Trophoblast cell (in vitro differentiated cells and primary cell): ENCODE results near the gene TMEM138.

ENCODE experiments used
- DNase-seq, 2 donors: peaks; one replicate each; pipeline ENCODE4 v3.0.0-alpha.2; 2016
- H2AFZ ChIP-seq: 2 replicates; pipeline ENCODE4 v1.6.1; 2013; ENCODE audit warnings: low read length, moderate library complexity, mild to moderate bottlenecking; ENCODE audit not compliant: insufficient read depth, poor library complexity
- H2AK5ac ChIP-seq: 2 replicates; pipeline ENCODE4 v1.6.1; 2013; ENCODE audit warnings: mild to moderate bottlenecking, low read length
- H2BK120ac ChIP-seq: 2 replicates; pipeline ENCODE4 v1.6.1; 2013; ENCODE audit warnings: low read length, mild to moderate bottlenecking, moderate library complexity; ENCODE audit not compliant: insufficient read depth, poor library complexity
- H2BK12ac ChIP-seq: 2 replicates; pipeline ENCODE4 v1.6.1; 2013; ENCODE audit warnings: mild to moderate bottlenecking, low read length, moderate library complexity
- H2BK5ac ChIP-seq: 2 replicates; pipeline ENCODE4 v1.6.1; 2013; ENCODE audit warnings: low read length, low read depth, moderate library complexity, mild to moderate bottlenecking; ENCODE audit not compliant: poor library complexity
- H3K14ac ChIP-seq: 2 replicates; pipeline ENCODE4 v1.6.1; 2013; ENCODE audit warnings: mild to moderate bottlenecking, low read length
- H3K18ac ChIP-seq: 2 replicates; pipeline ENCODE4 v1.6.1; 2013; ENCODE audit warnings: mild to moderate bottlenecking, low read length
- H3K23ac ChIP-seq: 2 replicates; pipeline ENCODE4 v1.6.1; 2013; ENCODE audit warnings: low read length
- H3K27ac ChIP-seq: 2 replicates; pipeline ENCODE4 v1.5.1; 2013; ENCODE audit warnings: low read depth, mild to moderate bottlenecking, inconsistent platforms, low read length, moderate library complexity
- H3K27me3 ChIP-seq: 2 replicates; pipeline ENCODE4 v1.6.1; 2013; ENCODE audit warnings: inconsistent platforms, mild to moderate bottlenecking, low read length, moderate library complexity; ENCODE audit not compliant: insufficient read depth
- H3K36me3 ChIP-seq, 2 experiments: 1 replicate in 1 of 2; 2 replicates in 1 of 2; pipeline ENCODE4 v1.6.1; 2013; ENCODE audit warnings: low read length in 2 of 2, mild to moderate bottlenecking in 2 of 2, moderate library complexity in 1 of 2; ENCODE audit not compliant: insufficient read depth in 2 of 2, control insufficient read depth in 1 of 2
- H3K4ac ChIP-seq: 2 replicates; pipeline ENCODE4 v1.6.1; 2013; ENCODE audit warnings: low read depth, mild to moderate bottlenecking, low read length, moderate library complexity
- H3K4me1 ChIP-seq, 2 experiments: 1 replicate in 1 of 2; 2 replicates in 1 of 2; pipeline ENCODE4 v1.6.1; 2013; ENCODE audit warnings: low read length in 2 of 2, mild to moderate bottlenecking in 2 of 2, moderate library complexity in 1 of 2; ENCODE audit not compliant: insufficient read depth in 2 of 2, control insufficient read depth in 1 of 2
- H3K4me2 ChIP-seq: 2 replicates; pipeline ENCODE4 v1.6.1; 2013; ENCODE audit warnings: inconsistent platforms, mild to moderate bottlenecking, low read length, moderate library complexity
- H3K4me3 ChIP-seq: 2 replicates; pipeline ENCODE4 v1.5.1; 2013; ENCODE audit warnings: mild to moderate bottlenecking, low read depth, low read length, inconsistent platforms
- H3K79me1 ChIP-seq: one replicate; pipeline ENCODE4 v1.6.1; 2013; ENCODE audit warnings: low read length
- H3K79me2 ChIP-seq: 2 replicates; pipeline ENCODE4 v1.6.1; 2013; ENCODE audit warnings: low read length, mild to moderate bottlenecking; ENCODE audit not compliant: control insufficient read depth, insufficient read depth, poor library complexity
- H3K9ac ChIP-seq: 2 replicates; pipeline ENCODE4 v1.6.1; 2013; ENCODE audit warnings: mild to moderate bottlenecking, low read length
- H3K9me3 ChIP-seq: 2 replicates; pipeline ENCODE4 v1.6.1; 2013; ENCODE audit warnings: low read depth, mild to moderate bottlenecking, control low read depth, inconsistent platforms, low read length; ENCODE audit not compliant: insufficient read depth
- H4K12ac ChIP-seq: 2 replicates; pipeline ENCODE4 v1.6.1; 2013; ENCODE audit warnings: low read depth, mild to moderate bottlenecking, low read length, moderate library complexity
- H4K8ac ChIP-seq: 2 replicates; pipeline ENCODE4 v1.6.1; 2013; ENCODE audit warnings: low read depth, mild to moderate bottlenecking, low read length, moderate library complexity
- H4K91ac ChIP-seq: one replicate; pipeline ENCODE4 v1.6.1; 2013; ENCODE audit warnings: low read depth, mild to moderate bottlenecking, low read length, moderate library complexity
- WGBS: extraction: QIAGEN DNeasy Blood & Tissue Kit; methylation state at CpG from one replicate; pipeline ENCODE4 v1.1.7; 2013; ENCODE audit warnings: missing lambda C conversion rate; ENCODE audit not compliant: insufficient read length, insufficient coverage; ENCODE audit errors: extremely low coverage; 5-methylcytosine and 5-hydroxymethylcytosine counted together

The TMEM138 gene

DNA sequence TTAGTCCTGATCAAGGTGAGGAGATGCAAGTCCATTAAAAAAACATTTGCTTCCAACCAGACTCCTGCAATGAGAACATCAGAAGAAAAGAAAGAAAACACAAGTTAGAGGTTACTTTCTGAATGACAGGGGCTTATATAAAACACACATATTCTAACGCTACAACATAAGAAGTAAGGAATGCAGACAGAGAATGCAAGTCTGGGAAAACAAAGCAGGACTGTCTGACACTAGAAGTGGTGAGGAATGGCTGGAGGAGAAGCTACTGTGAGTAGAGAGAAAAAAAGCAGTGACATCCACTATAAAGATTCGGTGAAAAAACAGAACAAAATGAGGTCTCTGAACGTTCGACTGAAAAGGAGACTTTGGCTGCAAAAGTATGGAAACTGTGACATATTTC lies 42.5 kb downstream of the TMEM138 start:
- no peaks in the 10 kb centered on the region for H3K79me2 ChIP-seq
- H3K4me2 ChIP-seq, result no peak overlapping the region

DNA sequence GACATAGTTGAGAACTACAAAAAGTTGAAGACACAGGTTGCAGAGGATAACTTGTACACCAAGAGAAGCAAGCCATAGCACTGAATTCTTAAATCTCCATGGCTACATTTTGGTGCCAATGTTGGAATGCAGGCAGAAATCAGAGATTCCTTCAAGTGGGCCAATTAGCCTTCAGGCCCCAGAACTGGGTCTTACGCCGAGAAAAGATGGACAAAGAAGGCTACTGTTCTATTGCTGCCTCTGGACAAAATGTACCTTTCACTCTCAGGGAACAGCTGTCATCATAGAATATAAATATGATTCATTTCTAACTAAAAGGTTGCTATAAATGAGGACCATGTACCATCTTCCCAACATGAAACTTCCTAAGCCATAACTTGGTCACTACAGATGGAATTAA lies 43.9 kb downstream of the TMEM138 start:
- H3K4ac ChIP-seq, result no peak overlapping the region
- H3K9ac ChIP-seq, result no peak overlapping the region
- H2BK5ac ChIP-seq, result no peak overlapping the region
- H3K79me2 ChIP-seq, result no peaks in the 10 kb centered on the region
- H3K23ac ChIP-seq, result no peak overlapping the region
- no peak overlapping the region for H4K12ac ChIP-seq
- H3K4me3 ChIP-seq, result no peak overlapping the region
- H2BK12ac ChIP-seq, result no peak overlapping the region
- H3K18ac ChIP-seq, result no peak overlapping the region
- peaks cover 8% of the 10 kb centered on the region for H3K79me1 ChIP-seq
- H2AK5ac ChIP-seq, result no peak overlapping the region
- peaks cover 36 to 59% of the 10 kb centered on the region in 2 experiments for H3K36me3 ChIP-seq
- H3K4me1 ChIP-seq, result peaks cover 2 to 8% of the 10 kb centered on the region in 2 experiments
- no peak overlapping the region for H3K4me2 ChIP-seq
- H2BK120ac ChIP-seq, result no peak overlapping the region
- H4K91ac ChIP-seq, result no peak overlapping the region
- H4K8ac ChIP-seq, result no peak overlapping the region
- H3K27ac ChIP-seq, result no peak overlapping the region
- H3K27me3 ChIP-seq, result no peaks in the 10 kb centered on the region
- H3K14ac ChIP-seq, result no peak overlapping the region
- no CpG with 5 or more reads among the region's 2 CpGs for WGBS
- no peak overlapping the region for H2AFZ ChIP-seq
- no peaks in the 10 kb centered on the region for H3K9me3 ChIP-seq
- no peak for DNase-seq

More for the DNA sequence above, 42.5 kb downstream of the TMEM138 start:
- Histone ChIP-seq H3K14ac (no peak overlapping the region), H2AK5ac (no peak overlapping the region), H3K23ac (no peak overlapping the region), H3K36me3 (peaks cover 27 to 49% of the 10 kb centered on the region in 2 experiments), H3K27ac (peak overlapping the region; percentile 68), H3K9me3 (no peaks in the 10 kb centered on the region), H4K91ac (peak overlapping the region; percentile 68), H3K4me1 (peaks cover 2 to 8% of the 10 kb centered on the region in 2 experiments), H4K8ac (no peak overlapping the region), H3K18ac (no peak overlapping the region), H2AFZ (no peak overlapping the region), H3K27me3 (no peaks in the 10 kb centered on the region), H2BK12ac (no peak overlapping the region), H2BK5ac (peak overlapping the region; percentile 49), H2BK120ac (no peak overlapping the region), H4K12ac (no peak overlapping the region), H3K79me1 (peaks cover 8% of the 10 kb centered on the region), H3K9ac (no peak overlapping the region), H3K4ac (no peak overlapping the region), H3K4me3 (no peak overlapping the region)
- no peak for DNase-seq
- no CpG with 5 or more reads among the region's 4 CpGs for WGBS

DNA sequence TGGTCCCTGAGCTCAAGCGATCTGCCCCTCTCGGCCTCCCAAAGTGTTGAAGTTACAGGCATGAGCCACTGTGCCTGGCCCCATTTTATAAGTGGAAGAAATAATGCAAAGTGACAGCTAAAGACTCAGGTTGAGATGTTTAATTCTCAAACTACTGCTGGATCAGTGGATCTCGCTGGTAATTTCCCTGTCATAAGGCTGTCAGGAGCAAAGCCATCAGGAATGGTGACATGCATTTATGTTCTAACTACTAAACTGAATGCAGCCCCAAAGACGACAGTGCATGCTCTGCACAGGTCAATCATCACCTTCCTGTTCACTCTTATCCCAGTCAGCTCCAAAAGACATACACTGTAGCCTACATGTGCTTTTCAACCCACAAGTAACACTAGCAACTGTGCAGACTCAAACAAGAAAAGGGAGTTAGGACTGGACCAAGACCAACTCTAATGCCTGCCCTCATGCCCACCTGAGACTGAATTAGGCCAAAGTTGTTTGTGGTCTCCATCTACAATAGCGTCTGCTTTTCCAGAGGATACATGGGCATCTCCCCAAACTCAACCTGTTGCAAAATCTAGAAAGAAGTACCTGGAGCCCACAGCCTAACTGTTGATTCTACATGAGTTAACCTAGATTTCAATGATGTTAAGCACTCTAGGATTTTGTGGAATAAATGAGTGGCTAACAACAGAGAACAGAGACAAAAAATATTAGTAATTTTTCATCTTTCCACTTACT lies 45.0 kb downstream of the TMEM138 start:
- no peak overlapping the region for H3K23ac ChIP-seq
- no peak overlapping the region for H3K18ac ChIP-seq
- no peaks in the 10 kb centered on the region for H3K79me2 ChIP-seq
- no peak overlapping the region for H3K4ac ChIP-seq
- H2BK120ac ChIP-seq, result no peak overlapping the region
- H3K14ac ChIP-seq, result no peak overlapping the region
- no peak overlapping the region for H4K91ac ChIP-seq
- no peak for DNase-seq
- H3K36me3 ChIP-seq, result peaks cover 39 to 64% of the 10 kb centered on the region in 2 experiments
- H3K4me1 ChIP-seq, result peaks cover 2 to 8% of the 10 kb centered on the region in 2 experiments
- H3K79me1 ChIP-seq, result peaks cover 8% of the 10 kb centered on the region
- H2BK12ac ChIP-seq, result no peak overlapping the region
- H3K9me3 ChIP-seq, result no peaks in the 10 kb centered on the region
- no peak overlapping the region for H2AFZ ChIP-seq
- H2BK5ac ChIP-seq, result no peak overlapping the region
- H4K8ac ChIP-seq, result no peak overlapping the region
- WGBS, result no CpG with 5 or more reads among the region's 5 CpGs
- no peak overlapping the region for H3K4me3 ChIP-seq
- H3K27ac ChIP-seq, result no peak overlapping the region
- H2AK5ac ChIP-seq, result no peak overlapping the region
- no peak overlapping the region for H3K4me2 ChIP-seq
- H3K9ac ChIP-seq, result no peak overlapping the region
- no peak overlapping the region for H4K12ac ChIP-seq
- no peaks in the 10 kb centered on the region for H3K27me3 ChIP-seq

DNA sequence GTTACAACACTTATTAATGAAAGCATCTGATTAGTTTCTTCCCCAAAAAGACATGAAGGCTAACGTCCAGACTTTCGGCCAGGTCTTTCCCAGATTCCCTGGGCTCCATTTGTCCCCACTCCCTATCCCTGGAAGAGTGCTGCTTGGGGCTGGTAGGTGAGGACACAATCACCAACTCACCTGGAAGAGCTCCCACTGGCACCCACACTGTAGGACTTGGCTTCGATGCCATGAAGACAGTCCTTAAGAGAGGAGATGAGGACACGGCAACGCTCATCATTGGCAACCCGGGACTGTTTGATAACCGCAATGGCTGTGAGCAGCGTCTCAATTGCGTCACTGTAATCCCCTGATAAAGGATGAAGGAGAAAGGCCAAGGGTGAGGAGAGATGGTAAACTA lies 49.4 kb downstream of the TMEM138 start:
- Histone ChIP-seq H3K4me2 (no peak overlapping the region), H3K18ac (no peak overlapping the region), H3K14ac (no peak overlapping the region), H4K91ac (no peak overlapping the region), H3K36me3 (peaks cover 50 to 70% of the 10 kb centered on the region in 2 experiments), H3K23ac (no peak overlapping the region), H2AFZ (no peak overlapping the region), H3K9ac (no peak overlapping the region), H3K4ac (no peak overlapping the region), H3K79me1 (no peaks in the 10 kb centered on the region), H3K27me3 (no peaks in the 10 kb centered on the region), H2BK5ac (no peak overlapping the region), H3K9me3 (no peaks in the 10 kb centered on the region), H2AK5ac (no peak overlapping the region), H4K8ac (no peak overlapping the region), H4K12ac (no peak overlapping the region), H3K4me3 (no peak overlapping the region), H2BK120ac (no peak overlapping the region), H3K79me2 (no peaks in the 10 kb centered on the region), H3K4me1 (no peaks in the 10 kb centered on the region), H2BK12ac (no peak overlapping the region), H3K27ac (no peak overlapping the region)
- DNase-seq, result no peak
- no CpG with 5 or more reads among the region's 9 CpGs for WGBS
